Bronchial epithelial cell (primary cell): ENCODE data around the gene NLRP4. TPM values are rescaled to one million over a fixed set of nuclear protein-coding genes. Genes with fewer than 3 reads are reported as not detected.

Source experiments
- DNase-seq: peaks from one replicate; pipeline ENCODE4 v3.0.0-alpha.2; 2010; ENCODE audit warnings: low read depth
- FAIRE-seq: peaks from 2 replicates; lab custom pipeline; 2011; peaks lifted over from hg19 to GRCh38; lab: Jason Lieb, UNC
- H3K27me3 ChIP-seq: 2 replicates; pipeline ENCODE4 v1.5.1; 2011; ENCODE audit warnings: low read length; ENCODE audit not compliant: control insufficient read depth, insufficient read depth
- H3K36me3 ChIP-seq: 2 replicates; pipeline ENCODE4 v1.5.1; 2011; ENCODE audit warnings: low read length; ENCODE audit not compliant: control insufficient read depth, insufficient read depth
- H3K4me3 ChIP-seq: 2 replicates; pipeline ENCODE4 v1.5.1; 2011; ENCODE audit warnings: mild to moderate bottlenecking, low read depth, low read length, control low read depth
- total RNA-seq: library from RNA; depleted of rRNA; stranded (reverse); fragments of >200 nt; gene quantifications from 2 replicates; pipeline ENCODE4 v1.2.1, GENCODE V29; 2014
- TF ChIP-seq, protein P1 (sequence below): IDR thresholded peaks from 2 replicates; pipeline ENCODE4 v1.5.1; 2011; ENCODE audit warnings: mild to moderate bottlenecking, moderate library complexity, low read length, control low read depth, inconsistent platforms; ENCODE audit not compliant: insufficient read depth, severe bottlenecking

NLRP4 gene
- total RNA-seq, 1 donor from 2014 or later: not detected

DNA sequence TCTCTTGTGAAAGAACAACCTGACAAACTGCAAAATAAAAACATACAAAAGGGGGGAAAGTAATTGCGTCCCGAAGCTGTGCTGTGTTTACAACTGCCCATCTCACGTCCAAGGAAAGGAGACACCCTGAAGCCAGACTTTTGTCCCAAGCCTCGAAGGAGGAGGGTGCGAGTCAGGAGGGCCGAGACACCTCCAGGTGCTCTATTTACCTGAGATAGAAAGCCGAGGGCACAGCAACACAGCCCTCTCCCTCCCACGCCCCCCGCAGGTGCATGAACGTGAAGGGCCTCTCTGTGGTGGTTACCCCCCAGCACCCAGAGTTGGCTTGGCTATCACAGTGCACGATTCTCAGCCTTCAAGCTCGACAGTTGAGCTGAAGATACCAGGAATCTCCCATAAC lies 62.6 kb downstream of the NLRP4 start:
- TF ChIP-seq, protein P1, sequence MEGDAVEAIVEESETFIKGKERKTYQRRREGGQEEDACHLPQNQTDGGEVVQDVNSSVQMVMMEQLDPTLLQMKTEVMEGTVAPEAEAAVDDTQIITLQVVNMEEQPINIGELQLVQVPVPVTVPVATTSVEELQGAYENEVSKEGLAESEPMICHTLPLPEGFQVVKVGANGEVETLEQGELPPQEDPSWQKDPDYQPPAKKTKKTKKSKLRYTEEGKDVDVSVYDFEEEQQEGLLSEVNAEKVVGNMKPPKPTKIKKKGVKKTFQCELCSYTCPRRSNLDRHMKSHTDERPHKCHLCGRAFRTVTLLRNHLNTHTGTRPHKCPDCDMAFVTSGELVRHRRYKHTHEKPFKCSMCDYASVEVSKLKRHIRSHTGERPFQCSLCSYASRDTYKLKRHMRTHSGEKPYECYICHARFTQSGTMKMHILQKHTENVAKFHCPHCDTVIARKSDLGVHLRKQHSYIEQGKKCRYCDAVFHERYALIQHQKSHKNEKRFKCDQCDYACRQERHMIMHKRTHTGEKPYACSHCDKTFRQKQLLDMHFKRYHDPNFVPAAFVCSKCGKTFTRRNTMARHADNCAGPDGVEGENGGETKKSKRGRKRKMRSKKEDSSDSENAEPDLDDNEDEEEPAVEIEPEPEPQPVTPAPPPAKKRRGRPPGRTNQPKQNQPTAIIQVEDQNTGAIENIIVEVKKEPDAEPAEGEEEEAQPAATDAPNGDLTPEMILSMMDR: no peak

GRCh38 chr19:55901369-55902079 lies 65.2 kb downstream of the NLRP4 start:
- FAIRE-seq (no peak), DNase-seq (peak; percentile 5)
- H3K27me3 ChIP-seq: no peaks in the 10 kb centered on the region
- no peaks in the 10 kb centered on the region for H3K36me3 ChIP-seq
- TF ChIP-seq, protein P1: no peak
- no peak overlapping the region for H3K4me3 ChIP-seq

More for the DNA sequence above, 62.6 kb downstream of the NLRP4 start:
- FAIRE-seq (no peak), DNase-seq (no peak)
- no peaks in the 10 kb centered on the region for H3K27me3 ChIP-seq
- no peak overlapping the region for H3K4me3 ChIP-seq
- H3K36me3 ChIP-seq: no peaks in the 10 kb centered on the region

GRCh38 chr19:55902080-55902751 lies 65.9 kb downstream of the NLRP4 start:
- DNase-seq: no peak
- H3K36me3 ChIP-seq: no peaks in the 10 kb centered on the region
- FAIRE-seq: no peak
- no peak overlapping the region for H3K4me3 ChIP-seq
- TF ChIP-seq, protein P1: no peak
- H3K27me3 ChIP-seq: no peaks in the 10 kb centered on the region

DNA sequence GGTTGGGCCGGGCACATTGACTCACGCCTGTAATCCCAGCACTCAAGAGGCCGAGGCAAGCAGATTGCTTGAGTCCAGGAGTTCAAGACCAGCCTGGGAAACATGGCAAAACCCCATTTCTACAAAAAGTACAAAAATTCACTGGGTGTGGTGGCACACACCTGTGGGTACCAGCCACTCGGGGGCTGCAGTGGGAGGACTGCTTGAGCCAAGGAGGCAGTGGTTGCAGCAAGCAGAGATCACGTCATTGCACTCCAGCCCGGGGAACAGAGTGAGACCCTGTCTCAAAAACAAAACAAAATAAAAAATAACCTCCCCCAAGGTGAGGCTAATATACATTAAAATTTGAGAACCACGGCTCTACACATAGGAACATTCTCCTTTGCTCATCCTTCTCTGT lies 70.9 kb downstream of the NLRP4 start:
- no peak overlapping the region for H3K4me3 ChIP-seq
- H3K27me3 ChIP-seq: no peaks in the 10 kb centered on the region
- no peak for FAIRE-seq
- DNase-seq: no peak
- H3K36me3 ChIP-seq: no peaks in the 10 kb centered on the region
- TF ChIP-seq, protein P1: no peak

- DNase-seq (no peak), FAIRE-seq (no peak)
- TF ChIP-seq, protein P1: no peak
- Histone ChIP-seq H3K36me3 (no peaks in the 10 kb centered on the region), H3K4me3 (no peak overlapping the region), H3K27me3 (no peaks in the 10 kb centered on the region)
These were observed 71.4 kb downstream of the NLRP4 start for GRCh38 chr19:55907746-55908145.
